B cell (primary cell): ENCODE measurements around the gene EYS.

ENCODE experiments used
- CTCF ChIP-seq: fragments of 200-600 bp; IDR thresholded peaks from one replicate; pipeline ENCODE4 v1.8.0; 2022; ENCODE audit warnings: antibody characterized with exemption, mild to moderate bottlenecking
- EZH2 ChIP-seq: IDR thresholded peaks from 2 replicates; pipeline ENCODE4 v1.6.1; 2012; ENCODE audit warnings: borderline replicate concordance, low read depth, mild to moderate bottlenecking, moderate library complexity, low read length; ENCODE audit not compliant: insufficient read depth, poor library complexity, severe bottlenecking

GRCh38 chr6:64872633-64873032, 834.4 kb downstream of the EYS start:
- TF ChIP-seq CTCF (no peak), EZH2 (no peak)
